ENCODE data around the gene MLPH. TPM values are rescaled to one million over a fixed set of nuclear protein-coding genes. Genes with fewer than 3 reads are reported as not detected.

Gene MLPH
- total and polyA plus RNA-seq, 4 donors: 1.6 to 25.9 (median 22.3) TPM

GRCh38 chr2:237547841-237548416 lies 60.9 kb downstream of the MLPH start:
- TF ChIP-seq TAF1 (conservative IDR thresholded peaks at IDR 0.05): no peak
- TF ChIP-seq REST (IDR thresholded peaks at IDR 0.05): peak; percentile 91
- TF ChIP-seq ATF3 (IDR thresholded peaks at IDR 0.05): no peak
- peak; percentile 24 to 49 for TF ChIP-seq HNF4A (conservative IDR thresholded peaks at IDR 0.05)
- TF ChIP-seq RAD21 (IDR thresholded peaks at IDR 0.05): peak in 1 of 2 donors; percentile 13
- TF ChIP-seq ZBTB33 (IDR thresholded peaks at IDR 0.05): peak; percentile 15
- TF ChIP-seq SP1 (IDR thresholded peaks at IDR 0.05): peak; percentile 45
- TF ChIP-seq YY1 (IDR thresholded peaks at IDR 0.05): peak; percentile 56
- DNase-seq (ENCODE audit: low spot score): no peak
- H3K9me3 ChIP-seq (ENCODE audit: control insufficient read depth in 4 of 4, low read length in 3 of 4): no peaks in the 10 kb centered on the region
- no peaks in the 10 kb centered on the region for H3K27me3 ChIP-seq (ENCODE audit: control insufficient read depth in 4 of 4, insufficient read depth in 4 of 4, low read length in 3 of 4)
- H3K9ac ChIP-seq (ENCODE audit: low read depth in 1 of 2, low read length in 2 of 2): peak overlapping the region; percentile 35 to 90
- 28% methylated on average over 11 of the region's 11 CpGs for WGBS
- peaks cover 0 to 4% (median 3%) of the 10 kb centered on the region in 4 donors for H3K36me3 ChIP-seq (ENCODE audit: control insufficient read depth in 4 of 4, insufficient read depth in 3 of 4, low read depth in 1 of 4, low read length in 3 of 4)
- H3K4me3 ChIP-seq (ENCODE audit: low read depth in 1 of 3, low read length in 3 of 3): no peak overlapping the region
- H3K27ac ChIP-seq (ENCODE audit: low read depth in 1 of 2, low read length in 2 of 2): peak overlapping the region; percentile 76 to 95
- peaks cover 2 to 40% (median 25%) of the 10 kb centered on the region in 4 donors for H3K4me1 ChIP-seq (ENCODE audit: control insufficient read depth in 4 of 4, insufficient read depth in 4 of 4, low read length in 3 of 4)

- peaks cover 4 to 10% (median 7%) of the 10 kb centered on the region in 4 donors for H3K36me3 ChIP-seq (ENCODE audit: control insufficient read depth in 4 of 4, insufficient read depth in 3 of 4, low read depth in 1 of 4, low read length in 3 of 4)
- H3K27me3 ChIP-seq (ENCODE audit: control insufficient read depth in 4 of 4, insufficient read depth in 4 of 4, low read length in 3 of 4): no peaks in the 10 kb centered on the region
- peak overlapping the region in 1 of 2 donors; percentile 0 for H3K27ac ChIP-seq (ENCODE audit: low read depth in 1 of 2, low read length in 2 of 2)
- DNase-seq (ENCODE audit: low spot score): no peak
- no peak for TF ChIP-seq CTCF (IDR thresholded peaks at IDR 0.05; ENCODE audit: low read depth, low read length, missing input control)
- no peak for TF ChIP-seq REST (IDR thresholded peaks at IDR 0.05)
- TF ChIP-seq GABPA (IDR thresholded peaks at IDR 0.05 in 1 of 2, conservative IDR thresholded peaks at IDR 0.05 in 1 of 2): no peak
- WGBS: 90% methylated on average over 8 of the region's 8 CpGs
- no peak overlapping the region for H3K9ac ChIP-seq (ENCODE audit: low read depth in 1 of 2, low read length in 2 of 2)
- H3K9me3 ChIP-seq (ENCODE audit: control insufficient read depth in 4 of 4, low read length in 3 of 4): no peaks in the 10 kb centered on the region
- H3K4me1 ChIP-seq (ENCODE audit: control insufficient read depth in 4 of 4, insufficient read depth in 4 of 4, low read length in 3 of 4): peaks cover 2 to 40% (median 25%) of the 10 kb centered on the region in 4 donors
- H3K4me3 ChIP-seq (ENCODE audit: low read depth in 1 of 3, low read length in 3 of 3): no peak overlapping the region
Observed at GRCh38 chr2:237549216-237549615, 62.2 kb downstream of the MLPH start.
